GM19372 (cell line): ENCODE measurements around the gene TP63.

Source experiments
- ATAC-seq: cut with Tn5 transposase; IDR thresholded peaks from one replicate; pipeline ENCODE4 v1.9.1; 2021; ENCODE audit warnings: mild to moderate bottlenecking, low read depth, moderate library complexity; ENCODE audit not compliant: unreplicated experiment

TP63 gene

DNA sequence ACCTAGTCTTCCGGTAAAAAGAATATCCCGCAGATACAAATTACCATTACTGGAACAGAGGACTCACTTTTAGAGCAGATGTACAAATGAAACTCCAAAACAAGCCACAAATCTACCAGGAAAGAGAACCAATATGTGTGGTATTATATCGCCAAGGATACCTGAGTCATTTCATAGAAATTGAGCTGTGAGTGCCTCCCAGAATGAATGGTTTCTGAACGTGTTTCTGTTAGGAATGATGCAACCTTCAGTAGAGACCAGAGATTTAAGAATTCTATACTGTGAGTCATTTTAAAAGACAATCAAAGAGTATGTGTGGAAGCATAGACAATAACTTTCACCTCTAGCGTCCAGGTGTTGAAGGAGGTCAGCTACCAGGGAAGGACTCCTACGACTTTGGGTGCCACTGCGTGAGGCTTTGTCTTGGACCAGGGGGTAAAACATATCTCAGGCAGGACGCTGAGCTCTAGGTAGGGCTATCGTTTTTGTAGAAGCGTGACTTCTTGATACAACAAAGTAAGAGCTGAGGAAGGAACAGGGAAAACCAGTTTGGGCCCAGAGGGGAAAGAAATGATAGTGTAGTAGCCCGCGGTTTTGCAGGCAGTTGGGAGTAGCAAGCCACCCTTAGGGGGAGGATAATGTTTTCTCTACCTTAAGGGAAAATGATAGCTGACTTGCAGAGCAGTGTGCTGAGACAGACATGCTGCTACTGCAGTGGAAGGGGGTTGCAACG, 210.4 kb downstream of the TP63 start:
- ATAC-seq = no peak

GRCh38 chr3:189842681-189843602, 211.8 kb downstream of the TP63 start:
- no peak for ATAC-seq

GRCh38 chr3:189845069-189845468, 213.9 kb downstream of the TP63 start:
- ATAC-seq = no peak

DNA sequence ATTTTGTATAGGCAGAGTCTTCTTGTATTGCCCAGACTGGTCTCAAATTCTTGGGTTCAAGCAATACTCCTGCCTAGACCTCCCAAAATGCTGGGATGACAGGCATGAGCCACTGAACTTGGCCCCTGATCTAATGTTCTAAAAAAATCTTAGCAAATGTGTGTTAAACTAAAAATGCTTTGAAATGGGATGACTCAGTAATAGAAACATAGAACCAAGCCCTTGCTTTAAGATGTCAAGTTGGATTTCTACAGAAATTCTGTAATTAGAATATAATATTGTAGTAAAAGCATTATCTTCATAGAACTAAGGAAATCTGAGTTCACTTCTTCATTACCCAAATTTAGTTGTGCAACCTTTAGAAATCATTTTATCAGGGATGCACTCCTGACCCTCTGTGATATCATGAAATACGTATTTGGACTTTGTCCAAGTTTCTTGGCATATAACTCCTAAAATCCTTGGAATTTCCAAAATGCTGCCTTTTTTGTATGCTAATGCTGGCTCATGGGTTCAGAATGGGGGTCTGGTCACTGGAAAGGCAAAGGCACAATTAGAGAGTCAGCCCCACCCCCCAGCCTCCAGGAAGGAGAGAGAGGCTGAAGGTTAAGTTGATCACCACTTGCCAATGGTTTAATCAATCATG, 217.3 kb downstream of the TP63 start:
- no peak for ATAC-seq

DNA sequence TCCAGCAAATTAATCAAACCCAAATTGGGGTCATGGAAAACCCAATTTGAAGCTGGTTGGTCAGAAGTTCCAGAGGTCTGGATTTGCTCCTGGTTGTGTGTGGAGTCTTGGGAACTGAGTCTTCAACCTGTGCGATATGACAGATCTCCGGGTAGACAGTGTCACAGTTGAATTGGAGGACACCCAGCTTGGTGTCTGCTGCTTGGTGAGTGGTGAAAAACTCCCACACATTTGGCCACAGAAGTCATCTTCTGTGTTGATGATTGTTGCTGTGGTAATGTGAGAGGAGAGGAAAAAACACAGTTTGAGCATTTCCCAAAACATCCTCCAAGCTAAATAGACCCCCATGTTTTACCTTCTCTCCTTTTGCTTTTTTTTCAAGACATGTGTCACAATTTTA, 218.1 kb downstream of the TP63 start:
- ATAC-seq = no peak

- no peak for ATAC-seq
These were observed 220.5 kb downstream of the TP63 start for GRCh38 chr3:189851682-189852081.

GRCh38 chr3:189853906-189854305, 222.7 kb downstream of the TP63 start:
- no peak for ATAC-seq

DNA sequence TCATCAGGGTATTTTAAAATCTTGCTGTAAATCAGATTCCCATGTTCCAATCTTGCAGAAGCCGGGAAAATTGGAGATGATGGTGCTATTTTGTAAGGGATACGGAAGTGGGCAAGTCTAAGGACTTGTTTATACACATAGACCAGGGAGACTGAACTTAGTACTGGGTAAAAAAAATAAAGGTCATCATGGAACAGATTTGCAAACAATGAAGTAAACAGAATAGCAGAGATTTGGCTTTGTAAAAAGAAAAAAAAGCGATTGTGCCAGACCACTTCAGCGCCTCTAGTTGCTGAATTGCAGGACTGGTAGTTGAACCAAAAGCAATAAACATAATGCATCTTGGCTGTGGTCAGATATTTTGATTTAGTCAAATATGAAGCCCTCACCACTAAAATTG, 229.1 kb downstream of the TP63 start:
- no peak for ATAC-seq

- no peak for ATAC-seq
These were observed 231.3 kb downstream of the TP63 start for GRCh38 chr3:189862385-189862998.

DNA sequence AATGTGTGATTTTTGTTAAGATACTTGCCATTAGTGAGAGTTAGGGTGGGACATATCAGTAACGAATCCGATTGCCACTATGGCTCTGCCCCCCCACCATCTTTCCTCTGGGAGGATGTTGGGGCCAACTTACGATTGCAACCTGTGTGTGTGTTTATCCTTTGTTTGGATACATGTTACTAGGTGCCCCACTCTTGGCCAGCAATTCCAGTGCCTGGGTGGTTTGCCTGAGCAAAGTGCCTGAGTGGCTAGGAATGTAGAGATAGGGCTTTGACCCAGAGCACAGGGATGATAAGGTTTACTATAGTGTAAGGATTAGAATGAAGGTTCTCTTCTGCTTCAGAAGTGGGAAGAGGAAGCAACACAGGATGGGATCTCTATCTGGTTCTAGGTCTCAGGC, 231.8 kb downstream of the TP63 start:
- no peak for ATAC-seq

GRCh38 chr3:189868061-189868460, 236.9 kb downstream of the TP63 start:
- ATAC-seq = no peak

DNA sequence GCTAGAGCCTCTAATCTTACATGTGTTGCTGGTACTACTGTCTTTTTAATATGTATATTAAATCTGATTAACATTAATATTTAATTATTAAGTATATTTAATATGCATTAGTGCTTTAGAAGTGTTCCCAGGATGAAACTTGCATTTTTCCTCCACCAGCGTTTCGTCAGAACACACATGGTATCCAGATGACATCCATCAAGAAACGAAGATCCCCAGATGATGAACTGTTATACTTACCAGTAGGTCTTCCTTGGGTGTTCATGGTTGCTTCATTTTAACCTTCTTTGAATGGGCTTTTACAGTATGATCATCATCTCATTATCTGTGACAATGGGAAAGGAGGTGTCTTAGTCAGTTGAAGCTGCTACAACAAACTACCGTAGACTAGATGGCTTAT, 238.0 kb downstream of the TP63 start:
- ATAC-seq = no peak

GRCh38 chr3:189871418-189871817, 240.2 kb downstream of the TP63 start:
- no peak for ATAC-seq

- peak; percentile 54 for ATAC-seq
These were observed 252.0 kb downstream of the TP63 start for GRCh38 chr3:189883113-189883753.

DNA sequence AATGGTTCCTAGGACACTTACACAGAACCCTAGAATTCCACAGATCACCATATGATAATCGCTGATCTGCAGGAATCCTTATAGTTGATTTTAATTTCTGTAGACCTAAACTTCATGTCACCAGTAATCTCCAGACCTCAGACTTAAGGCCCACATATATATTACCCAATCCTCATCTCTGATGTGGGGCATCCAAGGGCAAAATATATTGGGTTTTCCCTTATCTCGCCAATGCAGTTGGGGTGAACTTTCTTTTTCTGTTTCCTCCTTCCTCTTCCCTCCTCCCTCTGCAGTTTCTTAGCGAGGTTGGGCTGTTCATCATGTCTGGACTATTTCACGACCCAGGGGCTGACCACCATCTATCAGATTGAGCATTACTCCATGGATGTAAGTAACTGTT, 259.3 kb downstream of the TP63 start:
- ATAC-seq = no peak

DNA sequence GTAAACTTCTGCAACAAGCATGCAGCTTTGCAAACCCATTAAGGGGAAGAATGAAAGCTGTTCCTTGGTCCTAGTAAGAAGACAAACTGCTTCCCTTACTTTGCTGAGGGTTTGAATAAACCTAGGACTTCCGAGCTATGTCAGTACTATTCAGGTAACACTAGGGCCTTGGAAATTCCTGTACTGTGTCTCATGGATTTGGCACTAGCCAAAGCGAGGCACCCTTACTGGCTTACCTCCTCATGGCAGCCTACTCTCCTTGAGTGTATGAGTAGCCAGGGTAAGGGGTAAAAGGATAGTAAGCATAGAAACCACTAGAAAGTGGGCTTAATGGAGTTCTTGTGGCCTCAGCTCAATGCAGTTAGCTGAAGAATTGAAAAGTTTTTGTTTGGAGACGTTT, 265.3 kb downstream of the TP63 start:
- no peak for ATAC-seq

DNA sequence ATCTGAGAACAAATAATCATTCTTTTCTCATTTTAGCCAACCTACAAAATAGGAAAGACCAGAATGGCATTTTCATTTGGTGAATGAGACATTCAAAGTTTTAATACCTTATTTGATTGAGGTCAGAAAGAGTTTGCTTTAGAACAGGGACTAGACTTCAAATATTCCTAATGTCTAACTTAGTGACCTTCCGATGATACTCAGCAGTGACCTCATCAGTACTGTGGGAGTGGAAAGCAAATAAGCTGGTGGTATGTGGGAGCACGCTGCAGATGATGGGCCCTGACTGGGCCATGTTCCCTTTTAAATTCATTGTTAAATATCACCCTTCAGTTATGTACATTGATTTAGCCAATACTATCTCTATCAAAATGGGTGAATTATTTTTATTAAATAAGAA, 266.2 kb downstream of the TP63 start:
- no peak for ATAC-seq

DNA sequence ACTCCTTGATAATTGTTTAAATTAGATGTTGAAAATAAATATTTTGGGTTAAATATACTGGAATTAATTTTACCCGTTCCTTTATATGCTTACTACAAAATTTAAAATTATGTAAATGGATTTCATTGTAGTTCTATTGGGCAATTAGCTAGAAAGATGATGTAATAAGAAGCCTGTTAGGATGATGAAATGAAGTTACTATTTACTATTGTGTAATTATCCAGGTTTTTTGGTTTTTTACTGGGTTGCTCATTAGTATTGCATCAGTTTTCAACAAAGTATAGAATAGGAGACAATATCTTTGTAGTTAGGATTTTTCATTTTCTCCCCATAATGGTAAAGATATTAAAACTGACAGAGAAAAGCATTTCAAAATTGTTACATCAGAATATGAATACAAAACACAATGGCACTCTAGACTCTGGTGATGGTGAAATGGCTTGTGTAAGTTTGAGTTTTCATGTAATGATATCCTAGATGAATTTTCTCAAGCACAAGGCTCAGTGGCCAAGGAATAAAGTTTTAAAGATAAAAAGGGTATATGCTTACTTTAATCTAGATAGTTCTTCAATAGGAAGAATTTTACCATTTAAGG, 267.5 kb downstream of the TP63 start:
- ATAC-seq = no peak

DNA sequence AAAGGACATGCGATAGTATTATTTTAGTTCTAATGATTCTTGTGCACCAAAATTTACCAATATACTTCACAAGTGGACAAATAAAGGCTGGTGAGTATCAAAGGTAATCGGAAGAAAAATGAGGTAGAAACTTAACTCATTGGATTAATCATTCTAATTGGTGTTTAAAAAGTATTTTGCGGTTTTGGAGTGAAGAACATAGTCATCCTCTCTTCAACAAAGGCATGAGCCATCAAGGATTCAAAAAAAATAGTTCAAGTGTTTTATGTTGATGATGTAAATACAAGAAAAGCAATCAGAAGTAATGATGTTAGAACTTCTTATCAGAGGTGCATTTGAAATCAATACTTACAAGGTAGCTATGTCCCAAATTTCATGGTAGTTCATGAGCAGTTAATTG, 268.0 kb downstream of the TP63 start:
- no peak for ATAC-seq

- ATAC-seq = no peak
These were observed 269.4 kb downstream of the TP63 start for GRCh38 chr3:189900578-189900977.
